GM03348 (cell line): ENCODE measurements around the gene CADM2.
"Not testable (repeated sequence)": the region's sequence is repeated elsewhere in the genome, so short reads cannot be mapped to it uniquely, and the experiment has no call there.

ENCODE experiments used
- DNase-seq: peaks from one replicate; pipeline ENCODE4 v3.0.0; 2012; ENCODE audit warnings: low spot score

The CADM2 gene

GRCh38 chr3:85670634-85671205 is 711.9 kb downstream of the CADM2 start:
- DNase-seq: no peak

GRCh38 chr3:85672761-85673160 is 714.0 kb downstream of the CADM2 start:
- no peak for DNase-seq

GRCh38 chr3:85678713-85679112 is 719.9 kb downstream of the CADM2 start:
- no peak for DNase-seq

- DNase-seq: no peak
Measured at GRCh38 chr3:85681906-85682305, 723.1 kb downstream of the CADM2 start.

GRCh38 chr3:85691196-85691595 is 732.4 kb downstream of the CADM2 start:
- no peak for DNase-seq

- DNase-seq: no peak
Measured at GRCh38 chr3:85697156-85697555, 738.4 kb downstream of the CADM2 start.

- no peak for DNase-seq
Measured at GRCh38 chr3:85706130-85706529, 747.3 kb downstream of the CADM2 start.

GRCh38 chr3:85708325-85708724 is 749.5 kb downstream of the CADM2 start:
- DNase-seq: not testable (repeated sequence)

- DNase-seq: no peak
Measured at GRCh38 chr3:85709346-85709892, 750.6 kb downstream of the CADM2 start.

- no peak for DNase-seq
Measured at GRCh38 chr3:85710490-85710889, 751.7 kb downstream of the CADM2 start.

GRCh38 chr3:85721409-85722145 is 762.8 kb downstream of the CADM2 start:
- no peak for DNase-seq

- no peak for DNase-seq
Measured at GRCh38 chr3:85725809-85726208, 767.0 kb downstream of the CADM2 start.

- DNase-seq: no peak
Measured at GRCh38 chr3:85726241-85726640, 767.5 kb downstream of the CADM2 start.

GRCh38 chr3:85737846-85738245 is 779.1 kb downstream of the CADM2 start:
- DNase-seq: no peak

GRCh38 chr3:85740561-85740960 is 781.8 kb downstream of the CADM2 start:
- DNase-seq: no peak

GRCh38 chr3:85758442-85758841 is 799.7 kb downstream of the CADM2 start:
- DNase-seq: no peak

GRCh38 chr3:85760342-85760741 is 801.6 kb downstream of the CADM2 start:
- no peak for DNase-seq

GRCh38 chr3:85780806-85781205 is 822.0 kb downstream of the CADM2 start:
- DNase-seq: no peak

- no peak for DNase-seq
Measured at GRCh38 chr3:85781806-85782205, 823.0 kb downstream of the CADM2 start.

GRCh38 chr3:85783291-85783690 is 824.5 kb downstream of the CADM2 start:
- DNase-seq: no peak

GRCh38 chr3:85785766-85786165 is 827.0 kb downstream of the CADM2 start:
- no peak for DNase-seq

- DNase-seq: no peak
Measured at GRCh38 chr3:85790445-85791030, 831.7 kb downstream of the CADM2 start.

GRCh38 chr3:85796140-85796539 is 837.4 kb downstream of the CADM2 start:
- no peak for DNase-seq
